K562 (cell line): ENCODE results near the gene KIAA0513.

Source experiments
- NFE2 ChIP-seq: IDR thresholded peaks from 2 replicates; pipeline ENCODE4 v1.6.1; 2014; ENCODE audit warnings: antibody characterized with exemption, low read depth
- PHF20 ChIP-seq: fragments of 450-650 bp; IDR thresholded peaks from 2 replicates; pipeline ENCODE4 v1.6.1; 2018; ENCODE audit not compliant: partially characterized antibody
- ZBTB8A ChIP-seq: fragments of 450-650 bp; IDR thresholded peaks from 2 replicates; pipeline ENCODE4 v1.6.1; 2018; ENCODE audit warnings: mild to moderate bottlenecking, moderate library complexity; ENCODE audit not compliant: partially characterized antibody
- TF ChIP-seq, protein P1 (sequence below): IDR thresholded peaks from 3 replicates; pipeline ENCODE4 v1.6.1; 2011; ENCODE audit warnings: borderline replicate concordance, mild to moderate bottlenecking; ENCODE audit not compliant: insufficient read length, insufficient read depth

DNA sequence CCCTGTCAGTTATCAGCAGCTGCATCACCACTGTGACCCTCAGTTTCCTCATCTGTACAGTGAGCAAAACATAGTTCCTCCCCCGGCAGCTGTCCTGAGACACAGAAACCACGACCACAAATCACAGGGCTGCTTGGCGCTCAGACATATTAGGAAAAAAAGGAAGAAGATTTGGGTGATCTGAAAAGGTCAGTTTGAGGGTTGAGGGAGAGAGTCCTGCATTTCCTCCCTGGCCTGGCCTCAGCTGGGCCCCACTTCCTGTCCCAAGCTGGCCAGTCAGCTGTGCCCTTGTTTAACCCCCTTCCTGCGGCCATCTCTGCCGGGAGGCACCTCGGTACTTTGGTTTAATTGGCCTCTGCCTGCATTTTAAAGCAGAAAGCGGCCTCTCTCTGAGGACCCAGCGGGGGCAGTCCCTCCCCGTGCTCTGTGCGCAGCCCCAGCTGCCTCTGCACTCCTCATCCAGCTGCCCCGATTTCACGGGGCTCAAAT is 108.7 kb downstream of the KIAA0513 start:
- TF ChIP-seq, protein P1, sequence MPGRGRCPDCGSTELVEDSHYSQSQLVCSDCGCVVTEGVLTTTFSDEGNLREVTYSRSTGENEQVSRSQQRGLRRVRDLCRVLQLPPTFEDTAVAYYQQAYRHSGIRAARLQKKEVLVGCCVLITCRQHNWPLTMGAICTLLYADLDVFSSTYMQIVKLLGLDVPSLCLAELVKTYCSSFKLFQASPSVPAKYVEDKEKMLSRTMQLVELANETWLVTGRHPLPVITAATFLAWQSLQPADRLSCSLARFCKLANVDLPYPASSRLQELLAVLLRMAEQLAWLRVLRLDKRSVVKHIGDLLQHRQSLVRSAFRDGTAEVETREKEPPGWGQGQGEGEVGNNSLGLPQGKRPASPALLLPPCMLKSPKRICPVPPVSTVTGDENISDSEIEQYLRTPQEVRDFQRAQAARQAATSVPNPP, result no peak
- TF ChIP-seq PHF20 (no peak), ZBTB8A (no peak), NFE2 (no peak)
